ENCODE data around the gene SLC25A14. TPM values are rescaled to one million over a fixed set of nuclear protein-coding genes. Genes with fewer than 3 reads are reported as not detected.
A peak's percentile ranks its signal among the peaks of the same experiment; 100 is the strongest.

The SLC25A14 gene
- total RNA-seq, 2 experiments from 2014 or later: 9.6 to 11.0 TPM

DNA sequence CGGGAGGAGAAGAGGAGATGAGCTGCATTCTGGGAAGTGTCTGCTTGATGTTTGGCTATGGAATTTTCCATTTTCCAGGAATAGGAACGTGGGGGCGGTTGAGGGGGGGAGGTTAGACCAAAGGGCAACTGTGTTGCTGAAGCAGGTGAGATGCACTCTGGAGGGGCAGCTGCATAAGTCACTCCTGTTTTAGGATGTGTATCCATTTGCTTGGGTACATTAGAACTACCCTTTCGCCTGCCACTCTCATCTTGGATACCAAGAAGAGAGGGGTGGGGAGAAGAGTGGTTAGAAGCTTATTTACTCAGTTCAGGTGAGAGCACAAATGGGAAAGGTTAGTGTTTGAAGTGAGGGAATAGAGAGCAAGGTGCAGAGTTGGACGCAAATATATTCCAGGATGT lies 46.7 kb downstream of the SLC25A14 start:
- ChIA-PET POLR2A (no interaction called here), CTCF (interaction anchor here (0.7 to 1.0 kb wide), 2 partner anchors 37 to 291 kb away, joined by 3 read pairs; no protein-coding TSS in a partner anchor)
- no peaks in the 10 kb centered on the region for H3K9me3 Mint-ChIP-seq (ENCODE audit: low read depth)
- ATAC-seq (no peak), DNase-seq (no peak)
- no peaks in the 10 kb centered on the region for H3K4me1 Mint-ChIP-seq
- peaks cover 5% of the 10 kb centered on the region for H3K27me3 Mint-ChIP-seq
- H3K4me3 Mint-ChIP-seq: no peak overlapping the region
- H3K36me3 Mint-ChIP-seq (ENCODE audit: low read depth): no peaks in the 10 kb centered on the region
- no peak overlapping the region for H3K27ac Mint-ChIP-seq
- intact Hi-C loops (cut with DNase I, micrococcal nuclease): no loop called here

DNA sequence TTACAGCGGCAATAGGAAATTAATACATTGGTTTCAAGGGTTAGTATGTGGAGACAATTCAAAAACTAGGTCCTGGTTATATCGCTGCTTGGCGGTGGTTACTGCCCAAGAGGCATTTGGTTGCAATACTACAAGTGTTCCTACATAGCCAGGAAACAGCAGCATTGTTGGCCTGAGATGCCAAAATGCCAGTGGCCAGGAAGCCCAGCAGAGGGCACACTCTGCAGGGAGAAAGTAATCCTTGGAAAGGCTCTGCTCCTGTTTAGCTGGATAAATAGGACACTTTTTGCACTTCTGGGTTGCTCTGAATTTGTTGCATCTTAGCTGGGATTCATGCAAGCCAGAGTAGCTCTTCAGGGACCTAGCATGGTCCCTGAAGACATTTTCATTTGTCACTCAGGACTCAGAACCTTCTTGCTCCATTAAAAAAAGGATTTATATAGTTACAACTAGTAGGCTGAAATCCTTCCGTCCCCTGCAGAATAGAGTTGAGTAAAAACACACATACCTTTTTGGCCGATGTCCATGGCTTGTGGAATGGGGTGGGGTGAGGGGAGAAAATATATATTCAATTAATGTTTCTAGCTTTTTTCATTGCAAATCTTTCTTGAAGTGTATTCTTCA lies 53.8 kb downstream of the SLC25A14 start:
- H3K27ac Mint-ChIP-seq: no peak overlapping the region
- H3K4me3 Mint-ChIP-seq: no peak overlapping the region
- peaks cover 4% of the 10 kb centered on the region for H3K27me3 Mint-ChIP-seq
- intact Hi-C loops (cut with DNase I, micrococcal nuclease): loop anchor here in 1 of 2 experiments (5.0 kb wide), 1 partner anchor 524 kb away; no protein-coding TSS in a partner anchor
- ChIA-PET POLR2A (no interaction called here), CTCF (no interaction called here)
- no peaks in the 10 kb centered on the region for H3K9me3 Mint-ChIP-seq (ENCODE audit: low read depth)
- H3K4me1 Mint-ChIP-seq: no peaks in the 10 kb centered on the region
- H3K36me3 Mint-ChIP-seq (ENCODE audit: low read depth): no peaks in the 10 kb centered on the region
- DNase-seq (peak; percentile 22), ATAC-seq (no peak)

DNA sequence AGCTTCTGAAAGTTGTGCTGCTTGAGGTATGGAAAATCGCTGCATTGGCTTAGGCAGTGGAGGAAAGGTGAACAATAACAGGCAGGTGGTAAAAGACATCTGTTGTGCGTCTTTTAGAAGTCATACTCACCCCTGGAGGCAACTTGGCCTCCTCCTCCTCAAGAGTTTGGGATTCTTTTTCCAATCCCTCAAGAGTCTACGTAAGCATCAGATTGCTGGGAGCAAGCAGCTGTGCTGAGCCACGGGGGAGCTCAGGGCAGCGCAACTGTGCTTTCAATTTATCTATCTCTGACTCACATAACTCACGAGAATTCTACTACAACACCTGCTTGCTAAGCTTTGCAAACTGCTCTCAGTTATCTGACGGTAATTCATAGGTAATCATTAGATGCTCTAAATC lies 55.6 kb downstream of the SLC25A14 start:
- no peak for DNase-seq
- no peak for ATAC-seq
- ChIA-PET CTCF (interaction anchor here (0.8 kb wide), 1 partner anchor 66 kb away, joined by 4 read pairs; no protein-coding TSS in a partner anchor), POLR2A (no interaction called here)
- Mint-ChIP-seq H3K27me3 (peaks cover 2% of the 10 kb centered on the region), H3K4me3 (no peak overlapping the region), H3K36me3 (ENCODE audit: low read depth) (no peaks in the 10 kb centered on the region), H3K27ac (no peak overlapping the region), H3K4me1 (no peaks in the 10 kb centered on the region), H3K9me3 (ENCODE audit: low read depth) (no peaks in the 10 kb centered on the region)
- intact Hi-C loops (cut with DNase I, micrococcal nuclease): no loop called here

DNA sequence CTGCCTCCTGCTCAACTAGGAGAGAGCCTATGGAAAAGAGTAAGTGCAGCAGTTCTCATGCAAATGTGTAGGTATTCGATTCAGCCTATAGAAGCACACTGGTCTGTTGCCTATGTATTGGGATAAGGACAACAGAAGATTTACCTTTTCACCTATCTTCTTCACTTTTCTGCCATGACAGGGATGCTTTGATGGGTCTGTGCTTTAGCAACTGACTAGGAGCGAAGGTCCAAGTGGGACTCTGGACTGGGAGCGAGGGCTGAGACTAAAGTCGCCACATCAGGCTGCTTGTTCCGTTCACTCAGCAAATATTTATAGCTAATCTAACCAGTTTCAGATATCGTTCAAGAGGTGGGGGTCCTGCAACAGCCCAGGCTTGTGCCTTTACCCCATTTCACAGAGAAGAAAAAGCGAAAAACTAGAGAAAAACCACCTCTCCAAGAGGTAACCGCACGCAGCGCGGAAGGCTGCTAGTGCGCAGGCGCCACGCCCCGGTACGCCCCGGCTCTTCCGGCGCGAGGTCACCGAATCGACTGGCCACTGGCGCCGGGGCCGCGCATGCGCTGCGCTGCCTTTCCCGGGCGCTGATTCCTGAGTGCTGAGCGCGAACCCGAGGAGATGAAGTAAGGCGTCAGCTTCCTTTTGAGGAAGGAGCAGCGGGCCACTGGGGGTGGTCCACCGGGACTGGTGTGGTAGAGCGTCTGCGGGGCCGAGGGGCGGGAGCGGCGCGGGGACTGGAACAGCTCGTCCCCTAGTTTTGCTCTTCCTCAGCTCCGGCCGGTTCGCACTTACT lies 61.9 kb downstream of the SLC25A14 start, which contains the start of gene RBMX2:
Gene RBMX2 (plus strand): TSS at position 573 of the 793 bp plus-strand sequence. CDS start 46 bp downstream, at position 619.
- intact Hi-C loops (cut with DNase I, micrococcal nuclease): loop anchor here (1.0 to 10.0 kb wide), 6 partner anchors 62 to 513 kb away; partner anchors contain the start of genes SLC25A14 (in 2 of the 2), ENOX2 (in 1 of the 2), UTP14A (in 1 of the 2) and ZNF280C (in 1 of the 2)
- ChIA-PET CTCF (interaction anchor here (0.8 kb wide), 1 partner anchor 67 kb away, joined by 3 read pairs; no protein-coding TSS in a partner anchor), POLR2A (no interaction called here)
- Mint-ChIP-seq H3K4me1 (peaks cover 13% of the 10 kb centered on the region), H3K27ac (peak within 1 kb of the TSS; percentile 92), H3K4me3 (peak within 1 kb of the TSS; percentile 93), H3K36me3 (ENCODE audit: low read depth) (peaks cover 13% of the 10 kb centered on the region), H3K9me3 (ENCODE audit: low read depth) (no peaks in the 10 kb centered on the region), H3K27me3 (peaks cover under 1% of the 10 kb centered on the region)
- peak; percentile 93 for ATAC-seq
- peak; percentile 79 for DNase-seq

DNA sequence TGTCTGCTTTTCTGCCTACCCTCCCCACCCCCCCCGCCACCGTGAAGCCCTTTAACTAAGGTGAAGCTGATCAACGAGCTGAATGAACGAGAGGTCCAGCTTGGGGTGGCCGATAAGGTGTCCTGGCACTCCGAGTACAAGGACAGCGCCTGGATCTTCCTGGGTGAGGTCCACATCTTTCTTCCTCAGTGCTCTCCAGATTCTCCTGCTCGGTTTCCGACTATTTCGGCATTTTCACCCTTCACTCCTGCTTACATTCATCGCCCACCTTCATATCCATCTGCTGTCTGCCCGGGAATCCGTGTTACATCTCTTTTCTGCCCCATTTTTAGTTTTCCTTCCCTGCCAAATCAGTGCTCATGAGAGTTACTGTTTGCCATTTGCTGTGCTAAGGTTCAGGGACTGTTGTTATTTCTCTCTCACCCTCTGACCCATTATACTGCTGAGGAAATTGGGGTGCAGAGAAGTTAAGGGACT lies 62.5 kb downstream of the SLC25A14 start:
- Mint-ChIP-seq H3K27ac (peak overlapping the region; percentile 81), H3K4me1 (peaks cover 13% of the 10 kb centered on the region), H3K36me3 (ENCODE audit: low read depth) (peaks cover 13% of the 10 kb centered on the region), H3K9me3 (ENCODE audit: low read depth) (no peaks in the 10 kb centered on the region), H3K27me3 (no peaks in the 10 kb centered on the region), H3K4me3 (peak overlapping the region; percentile 93)
- CTCF ChIA-PET: interaction anchor here (0.8 kb wide), 1 partner anchor 66 kb away, joined by 3 read pairs; no protein-coding TSS in a partner anchor
- POLR2A ChIA-PET: interaction anchor here (0.6 kb wide), 1 partner anchor 1224 kb away, joined by 4 read pairs; no protein-coding TSS in a partner anchor
- no peak for ATAC-seq
- DNase-seq: no peak
- intact Hi-C loops (cut with DNase I, micrococcal nuclease): loop anchor here (5.0 to 10.0 kb wide), 4 partner anchors 67 to 513 kb away; partner anchors contain the start of genes SLC25A14 (in 1 of the 2), UTP14A (in 1 of the 2) and ZNF280C (in 1 of the 2)

DNA sequence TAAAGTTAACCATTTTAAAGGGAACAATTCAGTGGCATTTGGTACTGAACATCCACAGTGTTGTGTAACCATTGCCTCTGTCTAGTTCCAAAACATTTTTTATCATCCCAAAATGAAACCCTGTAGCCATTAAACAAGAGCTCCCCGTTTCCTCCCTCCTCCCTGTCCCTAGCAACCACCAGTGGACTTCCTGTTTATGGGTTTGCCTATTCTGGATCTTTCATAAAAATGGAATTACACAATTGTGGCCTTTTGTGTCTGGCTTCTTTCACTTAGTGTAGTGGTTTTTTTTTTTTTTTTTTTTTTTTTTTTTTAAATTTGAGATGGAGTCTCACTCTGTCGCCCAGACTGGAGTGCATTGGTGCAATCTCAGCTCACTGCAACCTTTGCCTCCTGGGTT lies 73.7 kb downstream of the SLC25A14 start:
- H3K4me1 Mint-ChIP-seq: no peaks in the 10 kb centered on the region
- H3K9me3 Mint-ChIP-seq (ENCODE audit: low read depth): no peaks in the 10 kb centered on the region
- H3K27me3 Mint-ChIP-seq: no peaks in the 10 kb centered on the region
- ChIA-PET POLR2A (no interaction called here), CTCF (no interaction called here)
- no peak overlapping the region for H3K4me3 Mint-ChIP-seq
- no peak for ATAC-seq
- peaks cover 22% of the 10 kb centered on the region for H3K36me3 Mint-ChIP-seq (ENCODE audit: low read depth)
- intact Hi-C loops (cut with DNase I, micrococcal nuclease): no loop called here
- no peak overlapping the region for H3K27ac Mint-ChIP-seq
- no peak for DNase-seq

DNA sequence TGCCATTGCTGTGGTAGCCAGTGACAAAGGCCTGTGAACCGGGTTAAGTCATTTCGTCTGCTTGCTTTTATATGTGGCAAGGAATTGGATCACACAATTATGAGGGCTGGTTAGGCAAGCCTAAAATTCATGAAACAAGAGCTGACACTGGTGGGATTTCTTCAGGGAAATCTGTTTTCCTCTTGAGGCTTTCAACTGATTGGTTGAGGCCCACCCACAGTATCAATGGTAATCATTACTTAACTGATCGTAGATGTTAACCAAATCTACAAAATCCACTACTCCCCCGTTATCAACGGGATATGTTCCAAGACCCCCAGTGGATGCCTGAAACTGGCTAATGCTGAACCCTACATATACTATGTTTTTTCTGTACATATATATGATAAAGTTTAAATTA lies 75.1 kb downstream of the SLC25A14 start:
- intact Hi-C loops (cut with DNase I, micrococcal nuclease): no loop called here
- Mint-ChIP-seq H3K27me3 (no peaks in the 10 kb centered on the region), H3K4me3 (no peak overlapping the region), H3K27ac (no peak overlapping the region), H3K4me1 (no peaks in the 10 kb centered on the region), H3K36me3 (ENCODE audit: low read depth) (peaks cover 19% of the 10 kb centered on the region), H3K9me3 (ENCODE audit: low read depth) (no peaks in the 10 kb centered on the region)
- ChIA-PET CTCF (no interaction called here), POLR2A (no interaction called here)
- DNase-seq (no peak), ATAC-seq (no peak)

DNA sequence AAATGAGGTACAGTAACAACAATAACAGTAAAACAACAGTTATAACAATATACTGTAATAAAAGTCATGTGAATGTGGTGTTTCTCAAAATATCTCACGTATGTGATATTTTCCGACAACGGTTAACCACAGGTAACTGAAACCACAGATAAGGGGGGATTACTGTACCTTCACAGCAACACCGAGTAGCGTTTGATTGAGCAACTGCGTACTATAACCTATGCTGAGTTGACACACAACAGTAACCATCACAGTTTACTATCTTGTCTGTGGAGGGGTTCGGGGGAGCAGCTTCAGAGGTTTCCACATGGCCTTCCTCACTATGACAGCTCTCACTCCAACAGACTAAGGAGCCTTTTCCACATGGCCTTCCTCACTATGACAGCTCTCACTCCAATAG lies 75.5 kb downstream of the SLC25A14 start:
- Mint-ChIP-seq H3K27me3 (no peaks in the 10 kb centered on the region), H3K9me3 (ENCODE audit: low read depth) (no peaks in the 10 kb centered on the region), H3K4me1 (no peaks in the 10 kb centered on the region), H3K27ac (no peak overlapping the region), H3K36me3 (ENCODE audit: low read depth) (peaks cover 17% of the 10 kb centered on the region), H3K4me3 (no peak overlapping the region)
- no peak for ATAC-seq
- intact Hi-C loops (cut with DNase I, micrococcal nuclease): no loop called here
- ChIA-PET CTCF (no interaction called here), POLR2A (no interaction called here)
- no peak for DNase-seq

DNA sequence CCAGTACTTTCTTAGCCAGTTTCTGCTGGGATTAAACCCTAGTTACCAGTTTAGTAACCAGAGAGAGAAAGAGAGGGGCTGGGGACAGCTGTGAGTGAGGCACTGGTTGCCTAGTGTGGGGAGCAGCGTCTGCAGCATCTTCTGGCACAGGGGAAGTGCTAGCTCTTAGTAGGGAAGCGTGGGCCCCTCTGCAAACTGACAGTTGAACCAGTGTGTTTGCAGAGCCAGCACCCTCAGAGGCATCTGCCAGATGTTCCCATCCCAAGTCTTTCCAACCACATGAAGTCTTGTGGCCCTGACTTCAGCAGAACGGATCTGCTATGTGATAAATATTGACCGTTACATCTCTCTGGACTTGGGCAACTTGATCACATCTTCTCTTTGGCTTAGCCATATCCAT lies 77.1 kb downstream of the SLC25A14 start:
- DNase-seq (no peak), ATAC-seq (no peak)
- Mint-ChIP-seq H3K9me3 (ENCODE audit: low read depth) (no peaks in the 10 kb centered on the region), H3K4me3 (no peak overlapping the region), H3K27ac (no peak overlapping the region), H3K4me1 (no peaks in the 10 kb centered on the region), H3K36me3 (ENCODE audit: low read depth) (peaks cover 10% of the 10 kb centered on the region), H3K27me3 (no peaks in the 10 kb centered on the region)
- intact Hi-C loops (cut with DNase I, micrococcal nuclease): no loop called here
- POLR2A ChIA-PET: no interaction called here
- CTCF ChIA-PET: interaction anchor here (0.6 kb wide), 1 partner anchor 20 kb away, joined by 3 read pairs; no protein-coding TSS in a partner anchor

DNA sequence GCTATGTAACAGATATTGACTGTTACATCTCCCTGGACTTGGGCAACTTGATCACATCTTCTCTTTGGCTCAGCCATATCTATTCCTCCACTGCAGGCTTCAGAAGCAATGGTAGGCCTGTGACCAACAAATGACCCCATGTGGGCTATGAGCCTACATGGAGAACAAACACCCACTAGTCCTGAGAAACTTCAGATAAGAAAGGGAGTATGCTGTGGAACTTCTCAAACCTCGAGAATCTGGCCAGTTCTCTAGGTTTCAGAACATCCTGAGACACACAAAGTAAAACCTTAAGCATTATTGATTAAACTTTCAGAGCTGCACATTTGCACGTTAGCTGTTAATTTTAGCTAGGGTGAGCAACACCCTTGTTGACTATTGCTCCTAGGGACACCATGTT lies 78.3 kb downstream of the SLC25A14 start:
- H3K4me1 Mint-ChIP-seq: no peaks in the 10 kb centered on the region
- CTCF ChIA-PET: no interaction called here
- no peak for ATAC-seq
- no peaks in the 10 kb centered on the region for H3K9me3 Mint-ChIP-seq (ENCODE audit: low read depth)
- intact Hi-C loops (cut with DNase I, micrococcal nuclease): no loop called here
- H3K36me3 Mint-ChIP-seq (ENCODE audit: low read depth): peaks cover 6% of the 10 kb centered on the region
- no peak overlapping the region for H3K4me3 Mint-ChIP-seq
- no peaks in the 10 kb centered on the region for H3K27me3 Mint-ChIP-seq
- POLR2A ChIA-PET: no interaction called here
- no peak for DNase-seq
- H3K27ac Mint-ChIP-seq: no peak overlapping the region

DNA sequence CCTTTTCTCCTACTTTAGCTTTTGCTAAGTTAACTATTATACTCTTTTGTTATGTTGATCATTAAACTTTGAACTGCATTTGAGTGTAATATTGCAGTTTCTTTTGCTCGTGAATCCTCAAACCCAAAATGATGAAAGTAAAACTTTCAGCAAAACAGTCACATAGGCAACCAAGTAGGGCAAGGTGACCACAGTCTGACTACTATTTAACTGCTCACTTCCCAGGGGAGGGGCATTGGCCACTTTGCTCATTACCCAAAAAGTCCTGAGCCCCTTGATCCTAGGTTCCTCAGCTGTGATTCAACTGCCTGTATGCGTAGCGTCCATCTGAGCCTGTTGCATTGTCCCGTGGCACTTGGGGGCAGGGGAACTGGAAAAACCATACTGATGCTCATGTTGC lies 79.0 kb downstream of the SLC25A14 start:
- POLR2A ChIA-PET: no interaction called here
- H3K27me3 Mint-ChIP-seq: no peaks in the 10 kb centered on the region
- peaks cover 6% of the 10 kb centered on the region for H3K36me3 Mint-ChIP-seq (ENCODE audit: low read depth)
- no peaks in the 10 kb centered on the region for H3K4me1 Mint-ChIP-seq
- intact Hi-C loops (cut with DNase I, micrococcal nuclease): no loop called here
- CTCF ChIA-PET: no interaction called here
- ATAC-seq (no peak), DNase-seq (no peak)
- H3K9me3 Mint-ChIP-seq (ENCODE audit: low read depth): no peaks in the 10 kb centered on the region
- no peak overlapping the region for H3K27ac Mint-ChIP-seq
- H3K4me3 Mint-ChIP-seq: no peak overlapping the region

Data from activated CD4-positive, alpha-beta T cell treated with anti-CD3 and anti-CD28 coated beads for 36 hours (primary cell).